Kidney (tissue), 14 donors: ENCODE results near the gene AP2B1. TPM values are rescaled to one million over a fixed set of nuclear protein-coding genes. Genes with fewer than 3 reads are reported as not detected.

Experiments used
- DNase-seq, 5 donors: peaks; one replicate each; pipeline ENCODE4 v3.0.0-alpha.2; 2013 to 2020
- FAIRE-seq: peaks from 2 replicates; lab custom pipeline; 2012; peaks lifted over from hg19 to GRCh38; lab: Jason Lieb, UNC
- H3K27ac ChIP-seq, 2 donors: one replicate each; pipeline ENCODE4 v1.7.0; 2013; ENCODE audit warnings: low read depth in 2 of 2, low read length in 2 of 2, inconsistent platforms in 1 of 2
- H3K27me3 ChIP-seq: one replicate; pipeline ENCODE4 v1.7.1; 2013; ENCODE audit warnings: low read length, inconsistent platforms; ENCODE audit not compliant: control insufficient read depth, insufficient read depth
- H3K36me3 ChIP-seq, 3 donors: one replicate each; pipeline versions ENCODE4 v1.7.0 to v1.7.1; 2013; ENCODE audit warnings: low read length in 3 of 3, control low read depth in 1 of 3, inconsistent platforms in 1 of 3; ENCODE audit not compliant: insufficient read depth in 3 of 3, control insufficient read depth in 2 of 3
- H3K4me1 ChIP-seq, 3 donors: one replicate each; pipeline versions ENCODE4 v1.7.0 to v1.7.1; 2013; ENCODE audit warnings: low read length in 3 of 3, inconsistent platforms in 1 of 3, low read depth in 1 of 3; ENCODE audit not compliant: control insufficient read depth in 2 of 3, insufficient read depth in 2 of 3
- H3K4me3 ChIP-seq, 3 donors: one replicate each; pipeline versions ENCODE4 v1.7.0 to v1.8.1; 2013; ENCODE audit warnings: low read length in 3 of 3, control low read depth in 1 of 3, inconsistent platforms in 1 of 3
- H3K9ac ChIP-seq, 3 donors: one replicate each; pipeline versions ENCODE4 v1.7.0 to v1.7.1; 2013; ENCODE audit warnings: low read length in 3 of 3, control low read depth in 1 of 3, inconsistent platforms in 1 of 3
- H3K9me3 ChIP-seq, 3 donors: one replicate each; pipeline versions ENCODE4 v1.7.0 to v1.7.1; 2013; ENCODE audit warnings: low read length in 3 of 3, control low read depth in 1 of 3, inconsistent platforms in 1 of 3; ENCODE audit not compliant: control insufficient read depth in 2 of 3, insufficient read depth in 1 of 3
- intact Hi-C: fragments of 100-400 bp; cut with DNase I; formaldehyde crosslinking; loops from one replicate; pipeline ENCODE4 v1.11.1; 2022
- polyA plus RNA-seq: library from polyadenylated mRNA; stranded (reverse); fragments of 350-450 nt; fragmentation: Illumina TruSeq; extraction: RNeasy Lipid Tissue Mini Kit (QIAGEN cat#74804); gene quantifications from one replicate; pipeline ENCODE4 v1.2.3, GENCODE V29; 2014; ENCODE audit warnings: low read depth, low replicate concordance; ENCODE audit not compliant: insufficient read depth
- total RNA-seq: library from RNA; stranded (reverse); fragmentation: NEBNext Ultra II Directional; extraction: Animal tissue kit (Norgen Biotek cat#: 25700); gene quantifications from one replicate; pipeline ENCODE4 v1.2.1, GENCODE V29; 2021
- TF ChIP-seq, protein P1 (sequence below): IDR thresholded peaks from 3 replicates; pipeline ENCODE4 v1.5.1; 2012; ENCODE audit warnings: mild to moderate bottlenecking, moderate library complexity, borderline replicate concordance; ENCODE audit not compliant: insufficient read depth; ENCODE audit errors: extremely low read depth
- donor health status: control.
- donor health status: control.
- donor health status: control.
- donor health status: control.
- donor health status: control.
- donor health status: DM: yes; HTN: yes; CAD: no.
- donor health status: Normal renal cell carcinoma (clear cell type).

The AP2B1 gene
- total and polyA plus RNA-seq, 2 donors from 2014 or later, result 74.0 to 242 TPM

DNA sequence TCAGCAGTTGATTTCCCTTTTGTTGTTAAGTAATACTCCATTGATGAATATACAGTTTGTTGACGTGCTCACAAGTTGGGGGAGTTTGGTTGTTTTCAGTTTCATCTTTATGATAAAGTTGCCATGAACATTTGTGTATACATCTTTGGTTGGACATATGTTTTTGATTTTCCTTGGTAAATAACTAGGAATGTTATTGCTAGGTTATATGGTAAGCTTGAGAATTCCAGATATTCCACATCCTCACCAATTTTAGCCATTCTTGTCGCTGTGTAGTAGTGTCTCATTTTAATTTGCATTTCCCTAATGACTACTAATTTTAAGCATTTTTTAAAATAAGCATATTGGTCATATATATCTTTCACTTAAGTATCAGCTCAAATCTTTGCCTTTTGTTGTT is 89.3 kb downstream of the AP2B1 start:
- H3K27ac ChIP-seq, result no peak overlapping the region
- H3K27me3 ChIP-seq, result no peaks in the 10 kb centered on the region
- H3K36me3 ChIP-seq, result peaks cover 2 to 19% (median 14%) of the 10 kb centered on the region in 3 donors
- FAIRE-seq (no peak), DNase-seq (no peak)
- no peaks in the 10 kb centered on the region for H3K4me1 ChIP-seq
- H3K9ac ChIP-seq, result no peak overlapping the region
- intact Hi-C loops, result no loop called here
- H3K4me3 ChIP-seq, result no peak overlapping the region
- H3K9me3 ChIP-seq, result no peaks in the 10 kb centered on the region
- TF ChIP-seq, protein P1, sequence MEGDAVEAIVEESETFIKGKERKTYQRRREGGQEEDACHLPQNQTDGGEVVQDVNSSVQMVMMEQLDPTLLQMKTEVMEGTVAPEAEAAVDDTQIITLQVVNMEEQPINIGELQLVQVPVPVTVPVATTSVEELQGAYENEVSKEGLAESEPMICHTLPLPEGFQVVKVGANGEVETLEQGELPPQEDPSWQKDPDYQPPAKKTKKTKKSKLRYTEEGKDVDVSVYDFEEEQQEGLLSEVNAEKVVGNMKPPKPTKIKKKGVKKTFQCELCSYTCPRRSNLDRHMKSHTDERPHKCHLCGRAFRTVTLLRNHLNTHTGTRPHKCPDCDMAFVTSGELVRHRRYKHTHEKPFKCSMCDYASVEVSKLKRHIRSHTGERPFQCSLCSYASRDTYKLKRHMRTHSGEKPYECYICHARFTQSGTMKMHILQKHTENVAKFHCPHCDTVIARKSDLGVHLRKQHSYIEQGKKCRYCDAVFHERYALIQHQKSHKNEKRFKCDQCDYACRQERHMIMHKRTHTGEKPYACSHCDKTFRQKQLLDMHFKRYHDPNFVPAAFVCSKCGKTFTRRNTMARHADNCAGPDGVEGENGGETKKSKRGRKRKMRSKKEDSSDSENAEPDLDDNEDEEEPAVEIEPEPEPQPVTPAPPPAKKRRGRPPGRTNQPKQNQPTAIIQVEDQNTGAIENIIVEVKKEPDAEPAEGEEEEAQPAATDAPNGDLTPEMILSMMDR, result no peak

DNA sequence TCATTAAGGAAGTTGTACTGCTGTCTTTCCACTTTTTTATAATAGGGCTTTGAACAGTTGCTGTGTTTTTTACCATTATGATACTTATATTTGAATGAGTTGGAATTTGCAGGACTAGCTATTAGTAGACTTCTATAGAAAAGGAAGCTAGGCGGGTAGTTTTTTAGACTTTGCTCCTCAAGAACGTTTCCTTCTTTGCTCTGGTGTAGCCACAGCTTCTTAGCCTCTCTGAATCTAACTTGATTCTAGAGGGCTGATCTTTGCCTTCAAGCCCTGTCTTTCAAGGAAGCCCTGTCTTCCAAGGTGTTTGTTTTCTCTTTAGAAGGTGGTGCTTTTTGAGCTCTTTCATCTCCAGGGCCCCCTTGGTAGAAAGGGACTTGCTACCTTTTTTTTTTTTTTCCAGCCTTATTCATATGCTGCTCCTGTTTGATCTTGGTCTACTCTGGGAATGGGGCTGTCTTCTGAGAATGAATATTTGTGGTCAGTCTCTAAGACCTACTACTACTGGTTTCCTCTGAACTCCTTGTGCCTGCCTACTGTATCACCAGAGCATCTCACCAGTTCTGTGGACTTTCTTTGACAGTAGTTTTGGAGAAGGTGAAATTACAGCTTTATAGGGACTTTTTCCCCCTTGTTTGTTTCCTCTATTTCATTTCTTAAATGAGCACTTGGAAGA is 92.0 kb downstream of the AP2B1 start:
- no peaks in the 10 kb centered on the region for H3K27me3 ChIP-seq
- H3K4me1 ChIP-seq, result no peaks in the 10 kb centered on the region
- no peak overlapping the region for H3K27ac ChIP-seq
- no peak for DNase-seq
- H3K4me3 ChIP-seq, result no peak overlapping the region
- intact Hi-C loops, result no loop called here
- no peak overlapping the region for H3K9ac ChIP-seq
- H3K36me3 ChIP-seq, result peaks cover 0 to 13% (median 8%) of the 10 kb centered on the region in 3 donors
- no peak for FAIRE-seq
- no peaks in the 10 kb centered on the region for H3K9me3 ChIP-seq
- TF ChIP-seq, protein P1, result no peak

DNA sequence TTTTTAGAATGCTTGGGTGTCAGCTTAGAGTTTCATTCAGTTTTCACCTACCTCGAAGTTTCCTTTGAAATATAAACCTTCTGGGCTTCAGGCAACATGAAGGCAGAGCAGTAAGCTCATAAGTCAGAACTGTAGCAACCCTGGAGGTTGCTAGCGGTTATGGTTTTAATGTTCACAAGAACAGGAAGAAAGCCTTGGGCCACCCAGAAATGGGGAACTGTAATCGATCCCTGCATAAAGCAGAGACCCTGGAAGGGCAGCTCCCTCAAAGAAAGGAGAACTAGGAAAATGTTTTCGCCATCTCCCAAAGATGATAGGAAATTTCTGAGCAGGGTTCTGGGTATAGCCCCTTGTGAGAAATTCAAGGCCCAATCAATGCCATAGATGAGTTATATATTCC is 96.5 kb downstream of the AP2B1 start:
- intact Hi-C loops, result no loop called here

More for the DNA sequence above, 96.5 kb downstream of the AP2B1 start:
- TF ChIP-seq, protein P1, result no peak
- Histone ChIP-seq H3K27me3 (no peaks in the 10 kb centered on the region), H3K4me1 (no peaks in the 10 kb centered on the region), H3K9ac (no peak overlapping the region), H3K36me3 (peaks cover 0 to 12% (median 2%) of the 10 kb centered on the region in 3 donors), H3K9me3 (no peaks in the 10 kb centered on the region), H3K4me3 (no peak overlapping the region), H3K27ac (no peak overlapping the region)
- DNase-seq (no peak), FAIRE-seq (no peak)
